SHP77 (cell line): Measurements from ENCODE around the gene CYP46A1.

Source experiments
- DNase-seq, 2 experiments: peaks; one replicate each; lab custom pipeline; 2025; lab: John Stamatoyannopoulos, UW

Gene CYP46A1

DNA sequence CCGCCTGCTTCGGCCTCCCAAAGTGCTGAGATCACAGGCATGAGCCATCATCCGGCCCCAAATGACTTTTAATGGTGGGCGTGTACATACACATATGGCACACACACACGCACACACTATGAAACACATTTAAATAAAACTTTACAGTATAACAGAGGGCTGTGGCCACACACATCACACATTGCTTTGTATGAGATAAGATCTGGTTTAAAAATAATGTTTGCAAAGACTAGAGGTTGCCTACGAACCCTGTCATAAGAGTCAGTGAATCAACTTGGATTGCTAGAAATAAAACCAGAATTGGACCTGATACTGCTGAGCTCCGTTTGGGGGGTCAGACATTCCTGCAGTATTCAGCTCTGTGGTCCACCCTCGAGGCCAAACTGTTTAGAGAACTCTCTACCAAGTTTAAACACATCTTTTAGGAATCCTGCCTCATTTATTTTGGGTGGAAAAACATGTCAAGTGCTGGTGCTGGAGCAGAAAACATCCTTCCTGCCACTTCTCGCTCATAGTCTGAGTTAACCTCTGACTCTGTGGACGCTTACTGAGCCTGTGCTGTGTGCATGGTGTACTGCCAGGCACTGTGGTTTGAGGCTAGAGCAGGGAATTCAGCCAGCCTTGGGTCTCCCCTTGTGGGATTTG is 61.3 kb downstream of the CYP46A1 start:
- DNase-seq, result no peak

DNA sequence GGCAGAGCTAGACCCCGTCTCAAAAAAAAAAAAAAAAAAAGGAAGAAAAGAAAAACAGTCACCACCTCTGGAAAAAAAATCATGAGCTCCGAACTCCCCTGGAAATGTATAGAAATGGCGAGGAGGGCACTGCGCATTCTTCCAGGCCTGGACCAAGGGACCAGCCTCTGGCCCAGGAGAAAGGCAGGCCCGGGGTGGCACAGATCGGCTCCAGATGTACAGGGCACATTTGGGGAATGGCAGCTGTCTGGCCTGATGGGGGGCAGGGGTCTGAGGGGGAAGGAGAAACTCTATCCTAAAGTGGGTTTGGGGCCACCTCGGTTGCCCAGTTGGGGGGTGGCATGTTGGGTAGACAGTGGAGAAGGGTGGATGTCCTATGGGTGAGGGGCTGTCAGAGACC is 63.1 kb downstream of the CYP46A1 start:
- no peak for DNase-seq

DNA sequence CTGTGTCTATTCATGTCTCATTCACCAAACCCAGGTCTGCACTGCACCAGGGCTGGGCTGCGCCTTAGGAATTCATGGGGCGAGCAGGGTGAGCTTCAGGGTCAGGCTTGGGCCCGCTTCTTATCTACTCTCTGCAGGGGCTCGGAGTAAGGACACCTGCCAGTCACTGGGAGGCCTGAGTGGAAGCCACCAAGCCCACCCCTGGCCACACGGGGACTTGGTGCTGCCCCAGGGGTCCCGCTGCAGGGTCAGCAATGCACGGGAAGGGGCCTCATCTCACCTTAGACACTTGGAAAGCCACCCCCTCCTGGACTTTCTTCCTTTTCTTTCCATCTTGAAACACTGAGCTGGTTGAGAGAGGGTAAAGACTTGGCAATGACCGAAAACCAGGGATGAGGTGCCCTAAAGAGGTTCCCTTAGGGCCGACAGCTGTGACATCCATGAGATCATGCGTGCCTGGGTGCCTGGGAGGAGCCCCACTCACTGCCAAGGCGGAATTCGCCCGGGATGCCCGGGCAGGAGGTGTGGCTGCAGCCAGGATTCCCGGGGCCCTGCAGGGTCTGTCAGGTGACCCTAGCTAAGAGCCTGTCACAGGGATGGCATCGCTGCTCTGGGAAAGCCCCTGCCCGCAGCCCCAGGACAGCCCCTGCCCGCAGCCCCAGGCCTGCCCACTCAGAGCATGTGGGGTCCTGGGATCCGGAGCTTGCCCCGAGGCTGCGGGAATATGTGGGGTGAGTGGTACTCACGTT is 63.7 kb downstream of the CYP46A1 start:
- no peak for DNase-seq

DNA sequence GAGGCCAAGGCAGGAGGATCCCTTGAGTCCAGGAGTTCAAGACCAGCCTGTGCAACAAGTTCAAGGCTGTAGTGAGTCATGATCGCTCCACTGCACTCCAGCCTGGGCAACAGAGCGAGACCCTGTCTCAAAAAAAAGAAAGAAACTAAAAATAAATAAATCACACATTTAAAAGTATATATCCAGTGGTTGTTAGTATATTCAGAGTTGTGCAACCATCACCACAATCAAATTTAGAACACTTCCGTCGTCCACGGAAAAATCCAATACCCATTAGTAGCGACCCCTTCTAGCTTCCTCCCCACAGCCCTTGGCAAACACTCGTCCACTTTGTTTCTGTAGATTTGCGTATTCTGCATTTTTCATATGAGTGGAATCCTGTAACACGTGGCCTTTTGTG is 64.4 kb downstream of the CYP46A1 start:
- no peak for DNase-seq

DNA sequence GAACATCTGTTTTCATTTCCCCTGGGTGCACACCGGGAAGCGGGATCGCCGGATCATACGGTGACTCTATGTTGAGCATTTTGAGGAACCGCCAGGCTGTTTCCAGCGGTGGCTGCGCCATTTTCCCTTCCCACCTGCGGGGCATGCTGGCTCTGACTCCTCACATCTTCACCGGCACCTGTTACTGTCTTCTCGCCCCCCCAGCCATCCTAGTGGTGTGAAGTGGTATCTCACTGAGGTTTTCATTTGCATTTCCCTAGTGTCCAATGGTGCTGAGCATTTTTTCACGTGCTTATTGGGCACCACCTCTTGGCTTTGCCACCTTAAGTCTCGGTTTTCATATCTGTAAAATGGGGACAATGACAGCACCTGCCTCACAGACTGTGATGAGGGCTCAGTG is 65.0 kb downstream of the CYP46A1 start:
- no peak for DNase-seq

DNA sequence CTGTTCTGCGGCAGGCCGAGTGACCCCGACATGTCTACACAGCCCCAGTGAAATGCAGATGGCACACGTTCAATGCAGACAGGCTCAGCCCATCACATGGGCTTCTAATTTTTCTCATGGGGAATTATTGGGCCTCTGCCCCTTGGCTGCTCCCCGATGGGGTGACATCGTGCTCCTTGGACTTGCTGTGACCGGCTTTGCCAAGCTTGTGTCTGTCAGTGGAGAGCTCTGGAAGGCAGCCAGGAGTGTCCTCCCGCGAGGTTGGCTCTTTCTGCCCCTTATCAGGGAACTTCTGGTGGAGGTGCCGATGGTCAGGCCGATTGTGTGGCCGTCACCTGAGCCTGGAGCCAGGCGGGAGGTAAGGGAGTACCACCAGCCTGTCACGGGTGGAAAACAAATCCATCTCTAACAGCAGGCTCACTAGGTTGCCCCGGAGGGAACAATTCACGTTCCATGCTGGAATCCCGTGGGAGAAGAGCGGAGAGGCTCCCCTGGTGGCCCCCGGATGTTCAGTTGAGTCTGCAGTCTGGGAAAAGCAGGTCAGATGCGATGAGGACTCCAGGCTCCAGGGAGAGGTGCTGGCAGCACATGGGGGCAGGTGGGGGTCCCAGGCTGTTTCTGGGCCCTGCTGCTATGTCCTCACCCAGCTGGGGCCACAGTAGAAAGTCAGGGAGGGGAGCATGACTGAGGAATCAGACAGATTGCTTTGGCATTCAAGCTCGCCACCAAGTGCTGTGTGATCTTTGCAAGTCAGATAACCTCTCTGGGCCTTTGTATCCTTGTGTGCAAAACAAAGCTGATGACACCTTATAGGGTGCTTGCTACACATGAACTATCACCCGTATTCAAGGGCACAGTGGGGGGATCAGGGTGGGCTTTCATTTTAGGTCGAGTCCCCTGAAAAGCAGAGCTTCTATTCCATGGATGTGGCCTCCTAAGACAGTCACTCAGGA is 65.9 kb downstream of the CYP46A1 start:
- DNase-seq, result no peak

DNA sequence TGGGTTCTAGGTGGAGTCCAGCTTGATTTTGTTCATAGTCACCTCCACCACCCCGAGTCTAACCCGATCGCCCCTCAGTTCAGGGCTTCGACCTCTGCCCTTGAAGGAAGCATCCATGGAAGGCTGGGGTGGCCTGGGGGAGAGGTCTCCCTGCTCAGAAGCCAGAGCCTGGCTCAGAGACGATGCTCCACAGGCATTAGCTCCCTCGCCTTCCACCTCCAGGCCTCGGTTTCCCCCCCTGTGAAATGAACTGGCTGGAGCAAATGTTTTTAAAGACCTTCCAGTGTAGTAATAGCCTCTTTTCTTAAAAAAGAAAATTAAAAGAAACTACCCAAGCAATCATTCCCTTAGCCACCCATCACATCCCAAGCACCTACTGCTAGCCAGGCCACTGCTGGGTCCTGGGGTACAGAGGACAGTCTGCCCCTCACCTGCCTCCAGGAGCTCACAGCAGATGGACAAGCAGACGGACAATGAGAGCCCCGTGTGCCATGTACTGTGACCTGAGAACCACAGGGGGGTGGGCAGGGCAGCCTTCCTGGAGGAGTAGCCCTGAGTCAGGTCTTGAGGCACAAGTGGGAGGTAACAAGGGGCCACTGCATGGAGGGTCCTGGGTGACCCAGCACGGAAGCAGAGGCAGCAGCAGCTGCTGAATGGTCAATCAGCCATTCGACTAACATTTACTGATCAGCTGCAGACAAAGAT is 66.8 kb downstream of the CYP46A1 start:
- DNase-seq, result no peak

DNA sequence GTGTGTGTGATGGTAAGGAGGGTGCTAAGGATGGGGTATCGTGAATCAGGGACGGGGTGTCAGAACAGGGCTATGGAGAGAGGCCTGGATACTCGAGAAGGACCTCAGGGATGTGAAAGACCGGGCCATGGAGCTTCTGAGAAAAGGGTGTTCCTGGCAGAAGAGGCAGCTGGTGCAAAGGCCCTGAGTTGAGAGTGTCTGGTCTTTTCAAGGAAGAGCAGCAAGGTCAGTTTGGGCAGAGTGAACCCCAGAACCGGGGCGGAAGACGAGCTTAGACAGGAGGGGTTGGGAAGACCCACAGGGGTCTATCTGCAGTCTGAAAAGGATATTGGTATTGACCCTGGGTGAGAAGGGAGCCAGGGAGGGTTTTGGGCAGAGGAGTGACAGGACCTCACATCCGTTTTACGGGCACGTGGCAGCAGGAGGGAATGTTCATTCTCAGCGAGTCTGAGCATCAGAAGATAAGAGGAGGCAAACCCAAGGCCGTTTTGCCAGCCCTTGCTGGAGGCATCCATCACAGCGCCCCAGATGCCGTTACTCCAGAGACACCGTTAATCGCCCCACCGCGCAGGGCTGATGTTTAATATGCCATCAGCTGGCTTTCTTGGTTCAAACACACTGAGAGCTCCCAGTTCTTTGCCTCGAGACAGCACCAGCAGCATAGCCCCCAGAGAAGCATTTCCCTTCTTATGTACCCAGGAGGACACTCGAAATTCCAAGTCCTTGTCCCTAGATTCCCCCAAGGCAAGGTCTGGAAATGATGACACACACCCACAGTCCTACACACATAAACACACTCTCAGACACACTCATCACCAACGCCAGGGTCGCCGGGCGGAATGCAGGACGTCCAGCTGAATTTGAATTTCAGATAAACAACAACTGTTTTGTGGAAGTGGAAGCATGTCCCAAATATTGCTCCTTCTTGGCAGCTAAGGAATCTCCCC is 67.7 kb downstream of the CYP46A1 start:
- DNase-seq, result no peak

DNA sequence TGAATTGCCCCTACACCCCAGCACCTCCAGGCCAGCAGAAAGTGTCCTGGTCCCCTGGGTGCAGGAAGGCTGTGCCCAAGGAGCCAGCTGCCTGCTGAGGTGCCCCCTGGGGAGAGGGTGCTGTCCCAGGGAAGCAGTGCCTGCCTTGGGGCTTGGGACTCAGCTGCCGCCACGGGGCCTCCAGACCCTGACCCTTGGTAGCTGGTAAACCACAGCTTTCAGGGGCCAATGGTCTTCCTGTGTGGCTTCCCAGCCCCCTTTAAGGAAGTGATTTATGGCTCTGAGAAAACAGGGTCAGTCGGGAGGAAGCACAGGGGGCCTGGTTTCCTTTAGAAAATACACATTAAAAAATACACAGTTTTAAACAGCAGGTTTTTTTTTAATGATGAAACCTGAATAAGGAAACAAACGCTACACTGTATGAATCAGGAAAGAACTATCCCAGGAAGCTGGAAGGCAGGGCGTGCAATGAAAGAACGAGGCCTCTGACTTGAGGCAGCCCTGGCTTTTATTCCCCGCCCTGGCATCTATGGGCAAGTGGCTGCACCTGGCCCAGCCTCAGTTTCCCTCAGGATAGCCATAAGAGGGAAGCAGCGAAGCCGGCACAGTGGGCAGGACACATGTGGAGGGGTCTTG is 68.5 kb downstream of the CYP46A1 start:
- DNase-seq, result no peak

DNA sequence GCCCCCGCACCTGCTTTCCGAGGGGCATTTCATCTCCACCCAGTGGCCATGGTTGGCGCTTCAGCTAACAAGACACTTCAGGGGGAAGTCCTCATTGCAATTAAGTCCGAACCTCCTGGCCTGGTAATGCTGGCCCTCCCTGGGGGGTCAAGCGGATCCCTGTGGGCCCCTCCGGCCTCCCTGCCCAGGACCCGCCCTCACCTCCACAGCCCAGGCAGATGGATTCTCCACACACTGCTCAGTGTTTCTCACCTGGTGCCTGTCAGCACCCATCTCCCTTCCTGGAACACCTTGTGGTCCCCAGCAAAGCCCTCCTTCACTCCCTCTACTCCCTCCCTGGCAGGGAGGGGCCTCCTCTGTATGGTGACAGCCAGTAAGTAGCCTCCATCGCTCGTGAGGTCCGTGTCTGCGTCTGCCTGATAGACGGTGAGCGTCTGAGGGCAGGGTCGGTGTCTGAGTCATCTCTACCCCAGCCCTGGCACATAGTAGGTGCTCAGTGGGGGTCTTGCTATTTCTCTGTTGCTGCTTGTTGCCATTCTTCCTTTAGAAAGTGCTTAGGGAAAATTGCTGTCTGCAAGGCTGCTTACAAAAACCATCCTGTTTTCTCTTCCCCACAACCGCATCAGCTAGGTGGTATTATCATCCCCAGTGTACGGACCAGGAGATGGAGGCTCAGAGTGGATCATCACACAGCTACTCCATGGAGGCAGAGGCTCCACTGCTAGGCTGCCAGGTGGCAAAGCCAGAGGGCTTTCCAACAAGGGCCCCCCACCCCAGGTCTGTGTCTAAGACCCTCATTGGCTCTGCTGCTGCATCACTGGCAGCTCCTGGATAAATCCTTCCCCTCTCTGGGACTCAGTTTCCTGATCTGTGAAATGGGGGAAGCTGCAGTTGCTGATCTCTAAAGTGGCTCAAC is 69.4 kb downstream of the CYP46A1 start:
- DNase-seq, result no peak

DNA sequence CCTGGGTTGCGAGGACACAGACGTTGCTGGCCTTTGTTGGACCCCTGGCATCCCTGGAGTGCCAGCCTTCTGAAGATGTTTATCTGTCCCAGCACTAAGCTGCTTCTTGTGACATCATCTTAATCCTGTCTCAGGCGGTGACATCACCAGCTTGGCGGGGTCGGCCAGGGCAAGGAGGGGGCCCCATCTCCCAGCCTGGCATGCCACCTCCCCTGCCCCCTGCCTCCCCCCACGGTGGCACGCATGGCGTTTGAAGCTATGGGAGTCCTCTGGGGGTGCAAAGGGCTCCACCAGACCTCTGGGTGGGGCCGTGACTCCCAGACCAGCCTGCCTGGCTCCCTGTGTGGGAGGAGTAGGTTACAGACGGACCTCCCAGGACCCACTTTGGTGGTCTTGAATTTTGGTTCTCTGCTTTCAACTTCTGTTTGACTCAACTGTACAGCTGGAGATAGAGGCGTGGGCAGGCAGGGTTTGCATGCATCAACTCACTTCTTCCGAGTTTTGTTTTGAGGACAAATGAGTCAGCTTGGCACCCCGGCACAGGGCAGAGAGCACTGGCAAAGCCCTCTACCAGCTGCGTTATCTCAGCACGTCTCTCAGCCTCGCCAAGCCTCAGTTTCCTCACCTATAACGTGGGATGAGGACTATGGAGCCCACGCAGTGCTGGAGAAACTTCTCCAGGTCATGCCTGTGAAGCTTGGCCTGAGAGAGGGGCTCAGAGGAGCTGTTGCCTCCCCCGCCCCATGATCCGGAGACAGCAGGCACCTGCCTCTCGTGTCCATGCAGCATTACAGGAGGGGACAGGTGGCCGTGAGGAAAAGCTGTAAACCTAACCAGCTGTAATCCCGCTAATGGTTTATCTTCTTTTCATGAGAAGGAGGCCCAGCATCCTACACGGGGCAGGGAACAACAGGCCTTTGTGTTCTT is 70.3 kb downstream of the CYP46A1 start:
- no peak for DNase-seq

DNA sequence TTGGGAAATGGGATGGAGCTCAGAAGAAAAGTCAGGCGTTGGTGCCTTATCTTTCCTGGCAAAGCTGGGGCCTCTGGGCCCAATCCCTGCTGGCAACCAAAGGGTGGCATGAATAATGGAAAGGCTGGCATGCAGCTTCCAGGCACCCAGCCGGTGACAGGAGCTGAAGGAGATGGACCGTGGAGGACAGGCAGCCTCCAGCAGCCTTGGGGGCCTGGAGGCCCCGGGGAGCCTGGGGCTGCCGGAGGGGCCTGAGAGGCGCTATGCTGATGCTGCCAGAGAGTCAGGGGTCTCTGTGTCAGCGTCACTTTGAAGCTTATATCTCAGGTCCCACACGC is 70.9 kb downstream of the CYP46A1 start:
- no peak for DNase-seq

DNA sequence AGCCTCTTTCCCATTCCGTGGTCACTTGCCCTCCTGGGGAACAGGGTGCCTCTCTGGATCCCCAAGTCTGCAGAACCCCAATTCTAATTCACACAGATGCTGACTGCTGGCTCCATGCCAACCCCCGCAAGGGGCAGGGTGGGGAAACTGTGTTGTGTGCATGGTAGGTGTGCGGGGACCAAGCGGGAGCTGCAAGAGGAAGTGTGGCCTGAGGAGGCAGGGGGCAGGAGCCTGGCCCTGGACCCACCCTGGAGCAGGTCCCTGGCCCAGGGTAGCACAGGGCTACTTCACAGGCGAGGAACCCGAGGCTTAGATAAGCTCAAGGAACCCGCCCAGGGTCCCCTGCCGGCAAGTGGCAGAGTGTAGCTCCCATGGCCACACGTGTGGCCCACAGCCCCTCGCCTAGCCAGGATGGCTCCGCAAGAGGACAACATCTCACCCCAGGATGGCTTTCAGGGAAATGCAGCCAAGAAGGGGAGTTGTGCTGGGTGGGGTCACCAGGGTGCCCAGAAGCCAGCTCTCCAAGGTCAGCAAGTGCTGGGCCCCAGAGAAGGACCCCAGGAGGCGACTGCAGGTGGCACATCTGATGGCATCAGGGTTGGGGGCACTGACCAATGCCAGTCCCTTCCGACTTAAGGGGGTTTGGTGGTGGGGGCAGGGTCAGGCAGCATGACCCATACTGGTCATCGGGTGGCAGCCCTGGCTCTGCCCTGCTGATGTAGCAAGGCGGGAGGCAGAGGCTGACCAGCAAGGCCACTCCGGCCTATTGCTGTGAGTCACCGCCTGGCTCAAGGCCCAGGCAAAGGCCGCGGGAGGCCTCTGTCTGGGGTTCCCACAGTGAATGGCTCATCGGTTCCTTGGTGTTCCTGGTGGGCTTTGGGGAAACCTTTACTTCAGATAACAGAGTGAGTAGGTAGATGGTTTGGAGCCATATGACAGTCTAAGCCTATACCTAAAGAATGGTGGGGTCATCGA is 71.8 kb downstream of the CYP46A1 start:
- DNase-seq, result no peak

DNA sequence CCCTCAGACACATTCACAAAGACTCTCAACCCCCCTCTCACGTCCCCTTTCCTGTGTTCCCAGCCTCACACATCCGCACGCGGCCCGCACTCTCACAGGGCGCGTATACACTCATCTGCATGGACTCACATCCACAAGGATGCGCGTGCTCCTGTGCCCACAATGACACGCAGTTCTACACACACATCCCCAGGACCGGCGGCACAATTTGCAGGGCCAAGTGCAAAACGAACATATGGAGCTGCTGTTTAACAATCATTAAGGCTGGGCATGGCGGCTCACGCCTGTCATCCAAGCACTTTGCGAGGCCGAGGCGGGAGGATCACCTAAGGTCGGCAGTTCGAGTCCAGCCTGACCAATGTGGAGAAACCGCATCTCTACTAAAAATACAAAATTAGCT is 72.7 kb downstream of the CYP46A1 start:
- DNase-seq, result no peak

DNA sequence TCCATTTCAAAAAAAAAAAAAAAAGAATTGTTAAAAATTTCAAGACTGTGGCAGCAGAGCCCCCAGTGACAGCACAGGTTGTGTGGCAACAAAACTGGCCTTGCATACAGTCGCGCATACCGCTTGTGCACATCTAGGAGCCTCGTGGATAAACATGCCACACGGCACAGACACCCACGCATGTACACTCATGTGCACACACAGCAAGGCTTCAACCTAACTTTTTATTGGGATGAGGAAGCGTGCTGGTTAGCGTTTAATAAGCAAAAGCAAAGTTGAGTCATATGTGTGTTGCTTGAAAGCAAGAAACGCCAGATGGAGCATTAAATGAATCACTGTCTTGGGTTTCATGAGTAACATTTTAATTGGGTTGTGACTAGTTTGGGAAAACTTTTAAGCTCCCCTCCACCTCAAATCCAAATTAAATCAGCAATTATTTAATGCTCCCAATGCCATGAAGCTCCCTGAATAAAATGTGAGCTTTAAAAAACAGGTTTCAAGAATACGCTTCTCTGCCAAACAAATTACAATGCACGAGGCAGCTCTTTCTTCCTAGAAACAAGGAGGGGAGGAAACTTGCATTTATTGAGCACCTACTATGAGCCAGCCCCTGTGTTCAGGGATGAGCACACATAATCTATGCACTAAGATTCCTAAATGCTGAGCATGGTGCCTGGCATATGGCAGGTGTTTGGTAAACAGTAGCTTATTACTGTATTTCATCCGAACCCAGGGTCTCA is 73.4 kb downstream of the CYP46A1 start:
- DNase-seq, result no peak

DNA sequence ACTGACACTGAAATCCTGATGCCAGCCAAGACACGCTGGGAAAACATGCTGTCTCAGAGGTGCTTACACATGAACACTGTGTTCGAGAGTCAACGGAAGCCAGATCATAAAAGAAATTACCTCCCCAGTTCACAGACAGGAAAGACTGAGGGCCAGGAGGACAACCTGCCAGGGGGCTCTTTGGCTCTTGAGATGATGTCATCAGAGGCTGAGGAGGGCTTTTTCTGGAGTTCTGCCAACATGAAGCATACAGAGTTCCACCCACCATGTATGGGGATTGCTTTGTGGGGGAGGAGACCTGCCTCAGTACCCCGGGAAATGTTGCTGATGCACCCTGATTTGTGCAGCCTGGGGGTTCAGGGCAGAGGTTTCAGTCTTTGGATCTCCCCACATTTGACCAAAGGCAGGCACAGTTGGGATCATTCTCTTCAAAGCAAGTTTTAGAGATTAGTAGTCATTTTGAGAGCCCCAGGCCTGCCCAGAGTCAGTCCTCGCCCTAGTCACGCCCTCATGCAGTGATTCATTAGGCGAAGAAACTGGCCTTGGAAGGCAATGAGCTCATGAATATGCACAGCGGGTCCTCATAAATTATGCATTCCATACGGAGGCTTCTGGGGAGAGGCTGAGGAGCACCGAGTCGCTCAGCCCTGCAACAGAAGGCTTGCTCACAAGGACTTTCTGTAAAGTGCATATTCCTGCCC is 74.2 kb downstream of the CYP46A1 start:
- no peak for DNase-seq
